Progenitor cell of endocrine pancreas (in vitro differentiated cells): ENCODE results near the gene APCDD1L. TPM values are rescaled to one million over a fixed set of nuclear protein-coding genes. Genes with fewer than 3 reads are reported as not detected.
"Not testable (repeated sequence)": the region's sequence is repeated elsewhere in the genome, so short reads cannot be mapped to it uniquely, and the experiment has no call there.

Experiments used
- DNase-seq: peaks from one replicate; pipeline ENCODE4 v3.0.0; 2021; ENCODE audit warnings: low spot score; ENCODE audit not compliant: unreplicated experiment
- H3K27ac Mint-ChIP-seq: 2 replicates; pipeline ENCODE4 v1.8.0; 2021; ENCODE audit warnings: mild to moderate bottlenecking, moderate library complexity, mixed read lengths
- H3K27me3 Mint-ChIP-seq: 2 replicates; pipeline ENCODE4 v1.8.0; 2021; ENCODE audit warnings: mixed read lengths
- H3K36me3 Mint-ChIP-seq: 2 replicates; pipeline ENCODE4 v1.8.0; 2022; ENCODE audit warnings: mixed read lengths; ENCODE audit not compliant: insufficient read depth
- H3K4me1 Mint-ChIP-seq: 2 replicates; pipeline ENCODE4 v1.8.0; 2021; ENCODE audit warnings: low read depth, mixed read lengths
- H3K4me3 Mint-ChIP-seq: 2 replicates; pipeline ENCODE4 v1.8.0; 2021; ENCODE audit warnings: low read depth, mild to moderate bottlenecking, moderate library complexity, mixed read lengths
- H3K9me3 Mint-ChIP-seq: 2 replicates; pipeline ENCODE4 v1.8.0; 2021; ENCODE audit warnings: low read depth, mixed read lengths
- CTCF ChIP-seq: fragments of 200-600 bp; sonication (generic); IDR thresholded peaks from one replicate; pipeline ENCODE4 v1.5.0; 2021; ENCODE audit warnings: antibody characterized with exemption, mild to moderate bottlenecking; ENCODE audit not compliant: unreplicated experiment
- total RNA-seq: library from RNA; stranded (reverse); gene quantifications from 2 replicates; pipeline ENCODE4 v1.2.1, GENCODE V29; 2021

Gene APCDD1L
- total RNA-seq, 1 donor from 2014 or later: not detected

DNA sequence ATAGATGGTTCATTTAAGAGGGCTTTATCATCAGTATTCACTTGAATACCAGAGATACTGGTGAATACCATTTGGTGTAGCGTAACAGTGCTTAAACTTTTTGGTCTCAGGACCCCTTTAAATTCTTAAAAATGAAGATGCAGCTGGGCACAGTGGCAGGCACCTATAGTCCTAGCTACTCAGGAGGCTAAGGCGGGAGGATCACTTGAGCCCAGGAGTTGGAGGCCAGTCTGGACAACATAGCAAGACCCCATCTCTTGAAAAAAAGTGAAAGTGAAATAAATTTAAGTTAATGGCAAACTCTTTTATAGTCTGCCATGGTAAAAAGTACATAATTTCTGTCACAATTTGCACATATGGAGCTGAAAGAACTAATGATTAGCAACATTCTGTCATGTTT lies 86.8 kb downstream of the APCDD1L start:
- no peak for DNase-seq
- Mint-ChIP-seq H3K4me1 (peaks cover 22% of the 10 kb centered on the region), H3K27ac (no peak overlapping the region), H3K4me3 (no peak overlapping the region), H3K9me3 (no peaks in the 10 kb centered on the region), H3K36me3 (peaks cover 8% of the 10 kb centered on the region), H3K27me3 (no peaks in the 10 kb centered on the region)
- no peak for TF ChIP-seq CTCF

- DNase-seq, H3K36me3 Mint-ChIP-seq, H3K4me3 Mint-ChIP-seq, H3K27ac Mint-ChIP-seq, H3K27me3 Mint-ChIP-seq, H3K9me3 Mint-ChIP-seq: not testable (repeated sequence)
- H3K4me1 Mint-ChIP-seq: peaks cover 27% of the 10 kb centered on the region
These were observed 87.6 kb downstream of the APCDD1L start for GRCh38 chr20:58427571-58427970.

DNA sequence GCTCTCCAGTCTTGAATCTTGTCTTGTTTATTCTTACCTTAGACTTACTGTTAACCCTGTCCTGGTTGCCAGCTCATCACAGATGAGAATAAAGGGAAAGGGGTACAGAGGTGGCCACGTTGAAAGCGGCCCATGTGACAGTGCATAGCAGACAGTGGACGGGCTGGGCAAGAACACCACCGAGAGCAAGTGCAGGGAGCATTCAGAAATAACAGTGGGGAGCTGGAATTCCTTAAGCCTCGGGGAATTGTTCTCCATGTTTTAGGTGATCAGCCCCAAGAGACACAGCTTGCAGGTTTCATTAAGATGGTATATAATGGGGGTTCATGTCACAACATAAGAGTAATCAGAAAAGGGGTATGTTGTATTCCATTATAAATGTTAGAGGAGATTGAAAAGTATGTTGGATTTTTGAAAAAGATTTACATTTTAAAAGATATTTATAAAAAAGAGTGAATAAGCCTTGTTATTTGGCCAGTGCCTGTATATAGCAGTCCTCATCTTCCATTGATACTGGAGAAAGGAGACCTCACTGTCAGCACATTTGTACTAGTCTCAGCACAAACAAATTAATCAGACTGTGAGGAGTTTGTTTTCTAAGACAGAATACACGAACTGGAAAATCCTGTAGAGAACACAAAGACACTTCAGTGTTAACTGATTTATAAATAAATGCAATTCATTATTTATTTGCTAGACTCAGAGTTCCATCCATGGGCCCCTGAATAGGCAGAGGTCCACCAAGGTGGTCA lies 90.8 kb downstream of the APCDD1L start:
- no peak for TF ChIP-seq CTCF
- peaks cover 19% of the 10 kb centered on the region for H3K36me3 Mint-ChIP-seq
- no peak for DNase-seq

DNA sequence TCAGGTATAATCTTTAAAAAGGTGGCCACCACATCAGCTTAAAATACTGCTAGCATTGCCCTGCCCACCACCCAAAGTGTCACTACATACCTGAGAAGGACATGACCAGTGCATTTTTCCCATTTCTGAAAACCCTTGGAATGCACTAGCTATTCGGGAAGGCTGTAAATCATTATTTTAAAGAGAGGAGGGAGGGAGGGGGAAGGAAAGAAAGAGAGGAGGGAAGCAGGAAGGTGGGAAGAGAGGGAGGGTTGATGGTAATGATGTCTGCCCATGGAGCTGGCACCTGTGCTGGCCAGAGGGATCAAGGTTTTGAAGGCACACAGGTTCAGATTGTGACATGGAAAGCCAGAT lies 93.7 kb downstream of the APCDD1L start:
- no peak for DNase-seq
- no peaks in the 10 kb centered on the region for H3K27me3 Mint-ChIP-seq
- H3K27ac Mint-ChIP-seq: peak overlapping the region; percentile 70
- H3K4me3 Mint-ChIP-seq: no peak overlapping the region
- peaks cover 22% of the 10 kb centered on the region for H3K36me3 Mint-ChIP-seq
- peaks cover 43% of the 10 kb centered on the region for H3K4me1 Mint-ChIP-seq
- TF ChIP-seq CTCF: no peak
- H3K9me3 Mint-ChIP-seq: no peaks in the 10 kb centered on the region

More for the DNA sequence above, 90.8 kb downstream of the APCDD1L start:
- H3K4me3 Mint-ChIP-seq: peak overlapping the region; percentile 9
- H3K9me3 Mint-ChIP-seq: no peaks in the 10 kb centered on the region
- peak overlapping the region; percentile 30 for H3K27ac Mint-ChIP-seq
- H3K4me1 Mint-ChIP-seq: peaks cover 37% of the 10 kb centered on the region
- H3K27me3 Mint-ChIP-seq: no peaks in the 10 kb centered on the region

GRCh38 chr20:58420798-58421496 lies 94.3 kb downstream of the APCDD1L start:
- Mint-ChIP-seq H3K4me3 (no peak overlapping the region), H3K27ac (peak overlapping the region; percentile 70)

More at GRCh38 chr20:58420798-58421496, 94.3 kb downstream of the APCDD1L start:
- Mint-ChIP-seq H3K36me3 (peaks cover 22% of the 10 kb centered on the region), H3K27me3 (no peaks in the 10 kb centered on the region), H3K4me1 (peaks cover 47% of the 10 kb centered on the region), H3K9me3 (no peaks in the 10 kb centered on the region)
- no peak for DNase-seq
- TF ChIP-seq CTCF: no peak
